GM13976 (cell line): ENCODE data around the gene RER1.

Experiments used
- DNase-seq: peaks from one replicate; pipeline ENCODE4 v3.0.0; 2012; ENCODE audit warnings: low spot score
- CTCF ChIP-seq: IDR thresholded peaks from 2 replicates; pipeline ENCODE4 v1.5.1; 2012; ENCODE audit warnings: borderline replicate concordance, mild to moderate bottlenecking; ENCODE audit not compliant: insufficient read depth; ENCODE audit errors: extremely low read depth, missing control alignments, control extremely low read depth
- in situ Hi-C: fragments of 300-500 bp; cut with MboI; formaldehyde crosslinking; loops from one replicate; pipeline ENCODE4 v1.12.0; 2022; ENCODE audit warnings: low sequenced_read_pairs, mixed read lengths, inconsistent platforms; ENCODE audit not compliant: unreplicated experiment

RER1 gene

GRCh38 chr1:2391041-2391930 lies at the start of gene RER1, which contains the start of gene MORN1:
RER1 (plus strand) TSS chr1:2391841; CDS start chr1:2395791, 3,950 bp downstream.
MORN1 (minus strand) TSS chr1:2391554; CDS start chr1:2391533, 21 bp downstream.
- peak; percentile 99 for DNase-seq
- in situ Hi-C loops = no loop called here
- TF ChIP-seq CTCF = no peak

GRCh38 chr1:2342384-2343022 lies 49.1 kb upstream of the RER1 start:
- in situ Hi-C loops = no loop called here
- DNase-seq = no peak
- TF ChIP-seq CTCF = no peak

GRCh38 chr1:2343023-2343935 lies 48.4 kb upstream of the RER1 start:
- TF ChIP-seq CTCF = no peak
- in situ Hi-C loops = no loop called here
- no peak for DNase-seq

GRCh38 chr1:2344121-2344681 lies 47.4 kb upstream of the RER1 start:
- TF ChIP-seq CTCF = no peak
- in situ Hi-C loops = no loop called here
- DNase-seq = no peak

- in situ Hi-C loops = no loop called here
- DNase-seq = no peak
- TF ChIP-seq CTCF = no peak
Observed at GRCh38 chr1:2344744-2345296, 46.8 kb upstream of the RER1 start.
